GM19463 (cell line): Measurements from ENCODE around the gene PGC.
"Not testable (repeated sequence)": the region's sequence is repeated elsewhere in the genome, so short reads cannot be mapped to it uniquely, and the experiment has no call there.

Source experiments
- ATAC-seq: cut with Tn5 transposase; IDR thresholded peaks from one replicate; pipeline ENCODE4 v1.9.1; 2021; ENCODE audit warnings: mild to moderate bottlenecking, moderate library complexity; ENCODE audit not compliant: unreplicated experiment

The PGC gene

DNA sequence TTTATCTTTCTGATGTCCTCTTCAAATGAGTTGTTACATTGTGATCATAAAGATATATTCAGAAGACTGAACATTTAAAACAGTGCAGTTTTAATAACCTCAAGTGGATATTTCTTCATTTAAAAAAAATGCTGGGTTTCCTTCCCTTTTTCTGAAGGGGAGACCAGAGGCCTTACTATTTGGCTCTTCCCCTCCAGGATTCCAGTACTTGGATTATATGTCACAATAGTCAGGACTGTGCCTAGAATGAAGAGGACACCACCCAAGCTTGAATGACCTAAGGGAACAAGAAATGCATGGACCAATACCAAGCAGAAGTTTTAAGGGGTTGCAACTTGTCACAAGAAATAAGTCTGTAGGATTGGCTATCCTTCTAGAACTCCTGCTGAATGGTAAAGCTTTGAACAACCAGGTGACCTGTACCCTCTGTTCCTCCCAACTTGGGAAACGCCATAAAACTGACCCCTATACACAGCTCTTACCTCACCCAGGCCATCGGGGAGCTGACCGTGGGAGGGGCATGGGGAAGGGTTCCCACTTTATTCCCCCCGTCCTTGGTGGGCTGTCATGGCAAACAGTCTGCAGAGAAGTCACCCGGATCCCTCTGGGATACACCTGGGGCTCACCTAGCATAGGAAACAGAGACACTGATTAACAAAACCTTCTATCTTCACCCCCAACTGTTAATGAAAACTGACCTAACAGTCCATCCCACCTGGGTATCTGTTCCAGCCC, 30.5 kb upstream of the PGC start:
- ATAC-seq, result no peak

GRCh38 chr6:41775293-41775882, 28.2 kb upstream of the PGC start:
- no peak for ATAC-seq

- no peak for ATAC-seq
These were observed 27.6 kb upstream of the PGC start for GRCh38 chr6:41774841-41775240.

- no peak for ATAC-seq
These were observed 24.1 kb upstream of the PGC start for GRCh38 chr6:41771058-41771983.

DNA sequence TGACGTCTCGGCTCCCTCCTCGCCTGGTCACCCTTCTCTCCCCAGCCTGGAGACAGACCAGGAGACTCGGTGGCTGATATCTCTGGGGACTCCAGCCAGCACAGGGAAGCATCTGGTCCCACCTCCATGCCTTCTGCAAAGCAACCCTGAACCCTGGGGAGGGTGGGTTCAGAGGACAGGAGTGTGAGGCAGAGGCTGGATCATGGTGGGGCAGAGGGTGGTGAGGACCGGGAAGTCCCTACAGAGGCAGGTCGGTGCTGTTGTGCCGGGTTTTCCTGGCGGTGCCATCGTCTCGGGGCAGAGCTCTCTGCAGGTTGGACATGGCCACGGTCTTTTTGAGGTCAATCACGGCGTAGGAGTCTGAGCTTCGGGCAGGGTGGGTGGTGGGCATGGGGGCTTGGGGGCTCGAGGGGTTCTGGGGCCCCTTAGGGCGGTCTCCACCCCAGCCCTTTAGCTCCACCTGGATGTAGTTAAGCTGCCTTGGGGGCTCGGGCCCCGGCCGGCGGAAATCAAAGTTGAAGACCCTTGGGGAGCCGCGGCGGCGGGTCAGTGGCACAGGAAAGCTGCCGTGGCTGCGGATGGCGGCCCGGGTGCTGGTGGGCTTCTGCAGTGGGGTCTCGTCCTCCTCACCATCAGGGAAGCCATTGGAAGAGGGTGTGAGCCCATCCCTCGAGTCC, 23.3 kb upstream of the PGC start:
- ATAC-seq, result no peak

- ATAC-seq, result no peak
These were observed 22.2 kb upstream of the PGC start for GRCh38 chr6:41769376-41769775.

DNA sequence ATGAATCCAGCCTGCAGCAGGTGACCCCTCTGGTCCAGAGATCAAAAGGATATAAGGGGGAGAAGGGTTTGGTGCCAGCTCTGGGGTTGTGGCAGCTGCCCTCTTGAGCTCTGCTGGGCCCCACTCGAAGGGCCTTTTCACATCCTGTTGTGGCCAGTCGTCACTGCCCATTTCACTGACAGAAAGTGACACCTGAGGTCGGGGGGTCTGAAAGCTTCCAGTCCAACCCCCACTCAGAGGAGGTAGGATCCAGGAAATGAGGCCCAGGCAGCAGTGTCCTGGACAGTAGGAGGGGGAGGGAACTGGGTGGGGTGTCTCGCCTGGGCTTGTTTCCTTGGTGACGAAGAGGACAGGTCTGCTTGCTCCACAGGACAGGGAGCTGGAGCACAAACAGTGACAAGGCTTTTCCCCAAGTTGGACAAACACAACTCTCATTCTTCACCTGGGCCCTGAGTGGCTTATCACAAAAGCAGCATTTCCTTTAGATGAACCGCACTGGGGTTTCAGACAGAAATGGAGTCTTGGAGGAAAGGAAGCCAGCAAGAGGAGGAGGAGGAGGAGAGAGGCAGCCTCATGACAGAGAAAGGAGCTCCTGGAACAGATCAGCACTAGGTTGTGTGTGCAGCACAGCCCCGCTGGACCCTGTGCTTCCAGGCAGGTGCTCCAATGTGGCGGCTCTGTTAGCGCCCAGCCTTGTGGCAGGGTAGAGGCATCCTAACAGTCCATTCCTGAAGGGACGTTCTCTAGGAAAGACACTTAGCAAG, 21.5 kb upstream of the PGC start:
- ATAC-seq, result no peak

- no peak for ATAC-seq
These were observed 20.1 kb upstream of the PGC start for GRCh38 chr6:41767112-41767833.

GRCh38 chr6:41766043-41766664, 19.0 kb upstream of the PGC start:
- ATAC-seq, result not testable (repeated sequence)

DNA sequence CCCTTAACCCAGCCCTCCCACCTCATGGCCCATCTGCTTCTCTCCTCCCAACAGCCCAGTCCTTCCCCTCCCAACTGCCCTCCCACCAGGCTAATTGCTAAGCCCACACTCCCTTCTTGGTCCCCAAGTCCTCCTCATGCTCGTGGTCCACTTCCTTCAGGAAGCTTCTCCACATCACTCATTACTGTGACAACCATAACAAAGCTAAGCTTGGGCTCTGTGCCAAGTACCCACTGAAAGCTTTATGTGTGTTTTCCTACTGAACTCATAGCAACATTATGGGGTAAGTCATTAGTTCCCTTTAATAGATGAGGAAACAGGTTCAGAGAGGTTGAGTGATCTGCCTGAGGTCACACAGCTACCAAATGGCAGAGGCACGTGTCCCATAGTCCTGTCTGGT, 16.3 kb upstream of the PGC start:
- no peak for ATAC-seq

GRCh38 chr6:41759905-41760579, 12.8 kb upstream of the PGC start:
- ATAC-seq, result no peak

- ATAC-seq, result no peak
These were observed 12.1 kb upstream of the PGC start for GRCh38 chr6:41759106-41759904.

DNA sequence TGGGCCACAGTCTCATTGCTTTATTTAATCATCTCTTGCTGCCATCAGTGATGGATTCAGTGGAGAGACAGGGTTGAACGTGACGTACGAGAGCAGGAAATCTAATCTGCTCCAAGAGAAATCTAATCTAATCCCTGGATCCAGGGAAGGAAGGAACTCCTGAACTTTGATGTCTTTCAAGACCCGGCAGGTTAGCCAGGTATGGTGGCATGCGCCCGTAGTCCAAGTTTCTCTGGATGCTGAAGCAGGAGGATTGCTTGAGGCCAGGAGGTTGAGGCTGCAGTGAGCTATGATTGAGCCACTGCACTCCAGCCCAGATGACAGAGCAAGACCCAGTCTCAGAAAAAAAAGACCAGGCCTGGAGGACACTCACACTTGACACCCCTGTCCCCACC, 11.4 kb upstream of the PGC start:
- ATAC-seq, result no peak

DNA sequence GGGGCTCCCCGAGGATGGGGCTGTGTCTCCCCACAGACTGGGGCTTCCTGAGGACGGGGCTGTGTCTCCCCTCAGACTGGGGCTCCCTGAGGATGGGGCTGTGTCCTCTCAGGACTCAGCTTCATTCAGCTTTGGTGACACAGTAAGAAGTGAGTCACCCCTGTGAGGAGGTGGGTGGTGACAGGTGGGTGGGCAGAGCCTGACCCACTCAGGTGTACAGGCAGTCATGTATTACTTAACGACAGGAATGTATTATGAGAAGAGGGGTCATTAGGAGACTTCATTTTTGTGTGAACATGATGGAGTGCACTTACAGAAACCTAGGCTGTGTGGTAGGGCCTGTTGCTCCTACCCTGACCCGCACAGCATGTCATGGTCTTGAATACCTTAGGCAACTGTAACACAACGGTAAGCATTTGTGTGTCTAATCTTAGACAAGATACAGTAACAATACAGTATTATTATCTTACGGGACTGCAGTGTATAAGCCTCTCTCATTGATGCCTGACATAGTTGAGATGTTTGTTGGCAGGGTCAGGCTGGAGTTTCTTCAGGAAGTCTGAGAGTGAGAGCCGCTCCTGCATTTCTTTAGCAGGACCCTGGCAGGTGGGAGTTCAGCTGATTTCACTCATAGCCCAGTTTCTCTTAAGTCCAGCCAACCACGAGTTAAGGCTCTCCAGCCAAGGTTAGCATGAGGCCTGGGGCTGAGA, 10.9 kb upstream of the PGC start:
- ATAC-seq, result no peak

- no peak for ATAC-seq
These were observed 10.1 kb upstream of the PGC start for GRCh38 chr6:41757271-41757670.

- no peak for ATAC-seq
These were observed 9.2 kb upstream of the PGC start for GRCh38 chr6:41756354-41756753.

- no peak for ATAC-seq
These were observed 8.7 kb upstream of the PGC start for GRCh38 chr6:41755895-41756294.
